UCSD-AML1 (cell line): Measurements from ENCODE around the gene LMAN1.

Source experiments
- DNase-seq: peaks from one replicate; lab custom pipeline; 2025; ENCODE audit not compliant: unreplicated experiment; lab: John Stamatoyannopoulos, UW

Gene LMAN1

GRCh38 chr18:59360381-59360780, 1.3 kb upstream of the LMAN1 start:
- DNase-seq, result no peak

GRCh38 chr18:59359576-59359952, 499 bp upstream of the LMAN1 start:
- DNase-seq, result no peak

DNA sequence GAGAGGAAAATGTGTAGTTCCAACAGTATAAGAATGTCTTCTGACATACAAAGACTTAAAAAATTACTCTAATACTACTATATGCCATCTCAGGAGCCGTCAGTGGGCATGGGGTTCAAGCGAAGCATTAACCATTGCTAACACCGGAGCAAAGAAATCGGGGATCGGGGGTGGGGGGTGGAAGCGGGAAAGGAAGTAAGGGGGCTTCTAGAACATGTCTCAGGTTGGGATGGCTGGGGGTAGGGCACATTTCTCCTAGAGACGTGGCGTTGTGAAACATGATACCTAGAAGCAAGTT, 702 bp downstream of the LMAN1 start:
- no peak for DNase-seq

- DNase-seq, result no peak
Measured at GRCh38 chr18:59357928-59358327, 1.1 kb downstream of the LMAN1 start.

- DNase-seq, result no peak
Measured at GRCh38 chr18:59354731-59355130, 4.3 kb downstream of the LMAN1 start.

DNA sequence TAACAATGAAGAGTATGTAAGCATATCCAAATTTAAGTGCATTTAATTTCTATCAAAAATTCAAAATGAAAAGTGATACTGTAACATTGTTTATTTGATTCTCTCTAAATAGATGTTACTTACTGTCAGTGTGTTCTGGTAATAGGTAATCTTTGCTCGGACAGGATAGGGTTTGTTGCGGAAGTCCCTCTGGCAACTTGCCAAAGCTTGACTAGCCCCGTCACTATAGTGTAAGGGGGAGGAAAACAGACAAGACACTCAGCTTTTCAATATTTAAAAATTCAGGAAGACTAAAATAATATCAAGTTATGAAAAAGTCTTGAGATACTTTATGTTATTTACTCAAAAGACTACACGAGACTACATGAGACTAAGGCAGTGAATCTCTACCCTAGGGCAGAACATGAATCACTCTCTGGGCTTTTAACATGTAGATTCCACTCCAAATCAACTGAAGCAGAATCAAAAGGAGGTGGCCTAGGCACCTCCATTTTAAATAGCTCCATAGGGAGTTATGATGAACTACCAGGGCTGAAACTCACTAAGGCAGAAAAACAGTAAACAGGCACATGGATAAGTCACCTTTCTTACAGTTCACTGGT, 5.9 kb downstream of the LMAN1 start:
- no peak for DNase-seq

- no peak for DNase-seq
Measured at GRCh38 chr18:59352250-59352855, 6.7 kb downstream of the LMAN1 start.

DNA sequence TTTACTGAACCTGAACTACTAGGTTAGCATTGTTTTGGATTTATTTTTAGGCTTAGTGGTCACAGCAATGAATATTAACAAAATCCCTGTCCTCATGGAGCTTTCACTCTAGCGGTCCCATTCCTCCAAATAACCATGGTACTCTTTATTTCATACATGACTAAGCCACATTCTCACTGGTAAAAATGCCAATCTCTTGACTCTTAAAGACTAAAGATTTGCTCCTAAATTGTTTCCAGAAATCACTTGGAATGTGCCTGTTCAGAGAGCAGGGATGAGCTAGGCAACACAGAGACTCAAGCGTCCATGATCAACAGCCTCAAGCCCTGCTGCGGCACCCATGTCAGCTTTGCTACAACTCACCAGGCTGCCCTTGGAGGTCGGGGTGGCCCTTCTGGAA, 13.5 kb downstream of the LMAN1 start:
- DNase-seq, result no peak

DNA sequence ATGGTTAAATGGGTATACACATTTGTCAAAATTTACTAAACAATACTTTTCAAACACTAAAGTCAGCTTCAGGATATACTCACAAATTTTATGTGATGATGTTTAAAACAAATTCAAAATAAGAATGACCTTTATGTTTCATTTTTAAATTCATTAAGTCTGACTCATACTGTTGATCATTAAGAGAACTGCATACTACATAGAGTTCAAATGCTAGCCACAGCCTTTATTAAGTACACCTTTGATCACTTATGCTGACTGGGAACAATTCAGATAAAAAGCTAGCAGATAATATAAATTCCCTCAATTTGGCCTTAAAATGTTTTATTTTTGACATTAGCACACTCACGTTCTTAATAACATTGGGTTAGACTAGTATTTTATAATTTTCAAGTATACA, 14.1 kb downstream of the LMAN1 start:
- no peak for DNase-seq

GRCh38 chr18:59343926-59344325, 15.1 kb downstream of the LMAN1 start:
- no peak for DNase-seq

GRCh38 chr18:59340817-59341216, 18.2 kb downstream of the LMAN1 start:
- no peak for DNase-seq

- DNase-seq, result no peak
Measured at GRCh38 chr18:59340312-59340711, 18.8 kb downstream of the LMAN1 start.

GRCh38 chr18:59332986-59333385, 26.1 kb downstream of the LMAN1 start:
- DNase-seq, result no peak

- no peak for DNase-seq
Measured at GRCh38 chr18:59328683-59329082, 30.4 kb downstream of the LMAN1 start.

DNA sequence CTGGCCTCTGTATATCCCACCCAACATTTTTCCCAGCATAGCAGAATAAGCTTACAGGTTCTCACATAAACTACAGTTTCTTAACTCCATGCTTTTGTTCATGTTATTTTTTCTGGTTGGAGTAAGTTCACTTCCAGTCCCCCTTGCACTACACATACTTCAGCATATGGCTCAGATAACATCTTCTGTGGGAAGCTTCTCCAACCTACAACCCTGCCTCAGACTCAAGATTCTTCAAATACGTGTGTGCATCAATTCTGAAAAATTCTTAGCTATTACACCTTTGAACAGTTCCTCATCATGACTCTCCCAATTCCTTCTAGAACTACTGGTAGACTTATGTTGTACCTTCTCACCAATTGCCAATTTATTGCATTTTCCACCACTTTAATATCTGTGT, 33.1 kb downstream of the LMAN1 start:
- no peak for DNase-seq

DNA sequence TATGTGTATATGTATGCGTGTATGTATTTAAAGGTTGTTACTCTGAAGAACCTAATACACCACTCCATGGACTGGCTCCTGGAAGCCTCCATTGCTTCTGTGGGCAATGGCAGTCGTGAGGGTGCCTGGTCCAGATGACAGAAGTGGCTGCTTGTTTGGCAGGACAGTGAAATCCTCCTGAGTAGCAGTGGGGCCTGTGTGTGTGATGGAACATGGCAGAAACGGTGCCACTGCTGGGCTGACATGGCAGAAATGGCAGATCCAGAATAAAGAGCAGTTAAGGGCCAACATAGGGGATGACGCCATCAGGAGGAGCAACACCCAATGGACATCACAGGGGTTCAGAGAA, 34.5 kb downstream of the LMAN1 start:
- DNase-seq, result no peak

DNA sequence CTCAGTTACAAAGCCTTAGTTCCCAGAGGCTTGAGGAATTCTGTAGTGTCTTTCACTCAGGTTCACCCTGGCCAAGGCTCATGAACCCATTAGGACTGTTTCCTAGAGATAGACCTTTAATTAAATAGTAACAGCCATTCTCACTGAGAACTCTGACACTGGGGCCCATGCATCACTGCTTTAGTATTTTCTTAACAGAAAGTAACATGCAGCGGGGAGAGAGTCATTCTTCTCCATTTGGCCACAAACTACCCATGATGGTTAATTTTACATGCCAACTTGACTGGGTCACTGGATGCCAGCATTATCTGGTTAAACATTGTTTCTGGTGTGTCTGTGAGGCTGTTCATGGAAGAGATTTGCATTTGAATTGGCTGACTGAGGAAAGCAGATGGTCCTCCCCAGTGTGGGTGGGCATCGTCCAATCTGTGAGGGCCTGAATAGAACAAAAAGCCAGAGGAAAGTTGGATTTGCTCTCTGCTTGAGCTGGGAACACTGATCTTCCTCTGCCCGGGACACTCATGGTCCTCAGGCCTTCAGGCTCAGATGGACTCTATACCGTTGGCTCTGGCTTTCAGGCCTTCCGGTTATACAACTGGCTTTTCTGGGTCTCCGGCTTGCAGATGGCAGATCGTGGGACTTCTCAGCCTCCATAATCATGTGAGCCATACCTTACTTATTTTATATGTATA, 35.0 kb downstream of the LMAN1 start:
- no peak for DNase-seq

GRCh38 chr18:59318460-59319050, 40.5 kb downstream of the LMAN1 start, which contains the start of gene CPLX4:
Gene CPLX4 (minus strand): TSS chr18:59318649. CDS start chr18:59318462, 187 bp downstream.
- DNase-seq, result no peak

GRCh38 chr18:59311631-59312030, 47.4 kb downstream of the LMAN1 start:
- DNase-seq, result no peak

DNA sequence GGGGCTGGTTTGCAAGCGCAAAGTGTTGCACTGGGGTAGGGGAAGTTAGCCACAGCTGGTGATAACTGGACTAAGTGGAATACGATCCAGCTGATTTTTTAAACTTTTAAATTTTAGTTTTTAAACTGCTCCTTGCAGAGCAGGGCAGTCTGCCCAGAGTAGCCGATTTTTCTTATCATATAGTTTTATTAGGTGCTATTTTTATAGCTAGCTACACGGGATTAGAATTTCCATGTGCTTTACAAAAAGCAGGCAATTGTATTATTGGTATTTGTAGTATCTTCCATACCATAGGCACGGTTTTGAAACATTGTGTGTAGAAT, 50.2 kb downstream of the LMAN1 start:
- DNase-seq, result no peak

GRCh38 chr18:59308248-59308937, 50.7 kb downstream of the LMAN1 start:
- DNase-seq, result peak; percentile 76

- DNase-seq, result no peak
Measured at GRCh38 chr18:59306640-59307039, 52.4 kb downstream of the LMAN1 start.
